Omental fat pad (tissue), 4 donors: Measurements from ENCODE around the gene ANKRD53. TPM values are rescaled to one million over a fixed set of nuclear protein-coding genes. Genes with fewer than 3 reads are reported as not detected.

Experiments
- ATAC-seq: fragments of 150-250 bp; one replicate; pipeline ENCODE4 v1.9.1; 2016; ENCODE audit warnings: mild to moderate bottlenecking, moderate library complexity; ENCODE audit not compliant: low FRiP score
- DNase-seq: peaks from one replicate; pipeline ENCODE4 v3.0.0-alpha.2; 2019; ENCODE audit warnings: low spot score
- total RNA-seq, 4 donors: library from RNA; depleted of rRNA; stranded (reverse); fragments of >200 nt; gene quantifications; one replicate each; pipeline ENCODE4 v1.1.0, GENCODE V29; 2016
- TF ChIP-seq, protein P1 (sequence below), 3 donors: fragments of 450-650 bp; IDR thresholded peaks; one replicate each; pipeline ENCODE4 v1.5.1; 2016 to 2017; ENCODE audit warnings: antibody characterized with exemption in 3 of 3, mild to moderate bottlenecking in 3 of 3, moderate library complexity in 2 of 3

Gene ANKRD53
- total RNA-seq, 4 donors from 2014 or later: 6.2 to 16.8 (median 10.0) TPM

DNA sequence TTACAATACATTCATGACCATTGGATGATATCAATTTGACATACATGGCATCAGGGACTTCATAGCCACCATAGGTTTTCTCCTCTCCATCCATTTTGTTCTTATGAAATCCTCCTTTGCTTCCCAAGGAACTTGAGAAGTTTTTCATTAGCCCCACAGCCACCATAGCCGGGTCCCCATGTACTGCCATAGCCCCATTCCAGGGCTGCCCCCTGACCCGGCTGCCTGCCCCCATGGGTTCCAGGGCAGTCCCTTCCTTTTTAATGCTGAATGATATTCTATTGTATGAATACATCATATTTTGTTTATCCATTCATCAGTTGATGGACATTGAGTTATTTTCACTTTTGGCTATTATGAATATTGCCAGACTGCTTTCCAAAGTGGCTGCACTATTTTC, 22.3 kb upstream of the ANKRD53 start:
- ATAC-seq (no peak), DNase-seq (no peak)
- TF ChIP-seq, protein P1, sequence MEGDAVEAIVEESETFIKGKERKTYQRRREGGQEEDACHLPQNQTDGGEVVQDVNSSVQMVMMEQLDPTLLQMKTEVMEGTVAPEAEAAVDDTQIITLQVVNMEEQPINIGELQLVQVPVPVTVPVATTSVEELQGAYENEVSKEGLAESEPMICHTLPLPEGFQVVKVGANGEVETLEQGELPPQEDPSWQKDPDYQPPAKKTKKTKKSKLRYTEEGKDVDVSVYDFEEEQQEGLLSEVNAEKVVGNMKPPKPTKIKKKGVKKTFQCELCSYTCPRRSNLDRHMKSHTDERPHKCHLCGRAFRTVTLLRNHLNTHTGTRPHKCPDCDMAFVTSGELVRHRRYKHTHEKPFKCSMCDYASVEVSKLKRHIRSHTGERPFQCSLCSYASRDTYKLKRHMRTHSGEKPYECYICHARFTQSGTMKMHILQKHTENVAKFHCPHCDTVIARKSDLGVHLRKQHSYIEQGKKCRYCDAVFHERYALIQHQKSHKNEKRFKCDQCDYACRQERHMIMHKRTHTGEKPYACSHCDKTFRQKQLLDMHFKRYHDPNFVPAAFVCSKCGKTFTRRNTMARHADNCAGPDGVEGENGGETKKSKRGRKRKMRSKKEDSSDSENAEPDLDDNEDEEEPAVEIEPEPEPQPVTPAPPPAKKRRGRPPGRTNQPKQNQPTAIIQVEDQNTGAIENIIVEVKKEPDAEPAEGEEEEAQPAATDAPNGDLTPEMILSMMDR (IDR thresholded peaks at IDR 0.05): no peak

DNA sequence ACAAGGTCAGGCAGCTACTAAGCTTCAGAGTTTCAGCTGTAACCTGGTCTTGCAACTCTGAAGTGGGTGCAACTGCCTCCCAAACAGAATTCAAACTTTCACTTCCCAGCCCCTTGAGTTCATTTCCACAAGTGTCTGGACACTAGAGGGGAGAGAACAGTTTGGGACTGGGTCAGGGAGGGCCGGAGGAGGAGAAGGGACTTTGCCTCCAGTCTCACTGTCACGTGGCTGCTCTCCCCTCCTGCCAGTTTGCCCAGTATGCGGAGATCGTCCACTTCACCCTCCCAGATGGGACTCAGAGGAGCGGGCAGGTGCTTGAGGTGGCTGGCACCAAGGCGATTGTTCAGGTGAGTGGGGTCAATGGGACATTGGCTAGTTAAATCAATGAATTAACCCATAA, 20.6 kb upstream of the ANKRD53 start:
- ATAC-seq (no peak), DNase-seq (no peak)
- TF ChIP-seq, protein P1 (IDR thresholded peaks at IDR 0.05): no peak

DNA sequence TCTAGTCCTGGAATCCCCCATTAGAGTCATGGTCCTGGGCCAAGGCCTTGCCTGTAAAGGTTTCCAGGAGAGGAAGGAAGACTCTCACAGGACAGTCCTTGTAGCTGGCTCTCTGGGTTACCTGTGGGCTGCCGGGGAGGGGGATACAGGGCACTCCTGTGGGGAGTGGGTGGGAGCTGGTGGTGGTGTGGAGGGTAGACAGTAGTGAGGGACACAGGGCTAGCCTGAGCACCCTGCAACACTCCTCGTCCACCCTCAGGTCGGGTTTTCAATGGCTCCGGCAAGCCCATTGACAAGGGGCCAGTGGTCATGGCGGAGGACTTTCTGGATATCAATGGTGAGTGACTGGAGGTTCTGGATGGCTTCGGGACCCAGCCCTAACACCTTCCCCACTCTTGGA, 19.7 kb upstream of the ANKRD53 start:
- ATAC-seq (no peak), DNase-seq (no peak)
- TF ChIP-seq, protein P1 (IDR thresholded peaks at IDR 0.05): no peak

DNA sequence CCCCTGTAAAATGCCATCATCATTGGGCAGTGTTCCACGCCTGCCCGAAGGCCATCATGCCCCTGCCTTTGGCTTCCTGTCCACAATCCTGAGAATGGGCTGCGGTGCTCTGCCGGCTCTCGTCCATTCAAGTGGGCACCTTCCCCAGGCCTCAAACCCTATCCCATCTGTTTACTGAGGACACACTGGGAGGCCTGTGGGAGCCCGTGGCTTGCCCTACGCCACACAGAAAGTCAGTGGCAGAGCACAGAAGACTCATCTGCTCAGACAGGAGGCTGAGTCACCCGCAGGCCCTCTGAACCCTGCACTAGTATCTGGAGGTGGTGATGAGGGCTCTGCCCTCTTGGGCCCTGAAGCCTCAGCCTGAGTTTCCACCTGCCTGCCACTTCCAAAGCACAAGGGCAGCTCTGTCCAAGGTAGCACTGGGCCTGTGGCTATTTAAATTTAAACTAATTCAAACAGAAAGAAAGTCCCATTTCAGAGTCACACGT, 19.1 kb upstream of the ANKRD53 start:
- no peak for DNase-seq
- TF ChIP-seq, protein P1 (IDR thresholded peaks at IDR 0.05): no peak
- no peak for ATAC-seq

DNA sequence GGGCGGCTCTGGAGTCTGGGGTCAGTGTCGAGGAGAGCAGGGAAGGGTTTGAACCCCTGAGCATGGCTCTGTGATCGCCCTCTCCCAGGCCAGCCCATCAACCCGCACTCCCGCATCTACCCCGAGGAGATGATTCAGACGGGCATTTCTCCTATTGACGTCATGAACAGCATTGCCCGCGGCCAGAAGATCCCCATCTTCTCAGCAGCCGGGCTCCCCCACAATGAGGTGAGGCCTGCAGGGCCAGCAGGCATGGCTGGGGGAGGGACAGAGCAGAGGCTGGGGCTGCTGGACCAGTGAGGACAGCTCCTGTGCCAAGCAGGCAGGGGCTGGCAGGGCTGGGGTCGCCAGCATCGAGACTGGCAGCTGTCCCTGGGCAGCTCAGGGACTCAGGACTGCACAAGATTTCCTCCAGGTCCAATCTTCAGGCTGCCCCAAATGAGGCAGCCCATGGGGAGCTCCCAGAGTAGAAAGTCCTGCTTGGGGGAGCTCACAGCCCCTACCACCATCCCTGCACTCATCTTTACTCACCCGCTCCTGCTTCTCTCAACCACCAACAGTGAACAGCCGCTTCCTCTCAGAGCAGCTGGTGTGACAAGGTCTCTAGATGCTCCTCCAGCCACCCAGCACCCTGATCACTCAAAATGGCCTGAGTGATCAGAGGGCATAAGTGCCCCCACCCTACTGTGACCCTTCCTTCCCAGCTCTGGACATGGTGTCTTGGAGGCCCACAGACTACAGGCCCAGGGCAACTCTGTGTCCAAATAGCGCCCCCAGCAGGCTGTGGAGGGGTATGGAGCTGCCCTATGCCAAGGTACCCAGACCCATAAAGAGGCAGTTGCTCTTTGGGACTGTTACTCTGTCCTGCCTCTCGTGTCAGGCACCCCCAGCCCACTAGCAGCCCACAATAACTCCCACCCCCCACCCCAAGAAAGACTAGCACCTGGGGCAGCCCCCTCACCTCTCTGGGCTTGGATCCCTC, 18.3 kb upstream of the ANKRD53 start:
- TF ChIP-seq, protein P1 (IDR thresholded peaks at IDR 0.05): no peak
- DNase-seq (no peak), ATAC-seq (no peak)

DNA sequence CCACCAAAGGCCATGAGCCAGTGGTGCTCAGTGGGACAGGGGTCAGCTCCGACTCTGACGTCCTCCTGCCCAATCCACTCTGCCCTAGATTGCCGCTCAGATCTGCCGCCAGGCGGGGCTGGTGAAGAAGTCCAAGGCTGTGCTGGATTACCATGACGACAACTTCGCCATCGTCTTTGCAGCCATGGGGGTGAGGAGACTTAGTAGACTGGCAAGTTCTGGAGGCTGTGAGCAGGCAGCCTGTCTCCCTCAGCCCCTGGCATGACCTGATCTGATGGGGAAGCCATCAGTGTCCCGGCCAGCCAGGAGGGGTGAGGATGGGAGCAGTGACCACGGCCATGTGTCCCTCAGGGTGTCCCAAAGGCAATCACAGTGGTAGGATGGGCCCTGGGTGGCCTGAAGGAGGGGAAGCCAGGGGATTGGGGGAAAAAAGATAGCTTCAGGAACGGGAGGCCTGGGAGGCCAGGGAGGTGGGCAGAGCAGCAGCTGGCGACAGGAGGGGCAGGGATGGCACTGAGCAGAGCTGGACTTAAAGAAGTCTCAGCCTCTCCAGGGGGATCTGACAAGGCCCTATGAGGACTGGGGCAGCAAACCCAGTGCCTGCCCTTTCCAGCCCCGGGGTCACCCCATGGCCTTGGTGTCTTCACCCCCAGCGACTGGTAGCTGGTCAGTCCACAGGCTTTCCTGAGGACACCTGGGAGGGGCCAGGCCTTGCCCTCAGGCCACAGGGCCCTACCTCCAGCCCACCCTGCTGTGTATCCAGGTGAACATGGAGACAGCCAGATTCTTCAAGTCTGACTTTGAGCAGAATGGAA, 17.4 kb upstream of the ANKRD53 start:
- ATAC-seq: no peak
- DNase-seq: no peak

More for the DNA sequence above, 17.4 kb upstream of the ANKRD53 start:
- TF ChIP-seq, protein P1 (IDR thresholded peaks at IDR 0.05): no peak
